NT2/D1 (cell line): ENCODE data around the gene FBXL20.

Experiments
- DNase-seq: peaks from one replicate; pipeline ENCODE4 v3.0.0-alpha.2; 2011; ENCODE audit warnings: low read depth, low spot score
- H3K27me3 ChIP-seq: 2 replicates; pipeline ENCODE4 v1.6.0; 2011; ENCODE audit warnings: mild to moderate bottlenecking; ENCODE audit not compliant: insufficient read length, insufficient read depth
- H3K36me3 ChIP-seq: 2 replicates; pipeline ENCODE4 v1.6.1; 2011; ENCODE audit warnings: mild to moderate bottlenecking, low read length, mixed read lengths; ENCODE audit not compliant: insufficient read depth, insufficient read length
- H3K4me1 ChIP-seq: 2 replicates; pipeline ENCODE4 v1.5.1; 2011; ENCODE audit not compliant: insufficient read depth, insufficient read length
- H3K4me3 ChIP-seq: 2 replicates; pipeline ENCODE4 v1.5.1; 2011; ENCODE audit warnings: low read depth; ENCODE audit not compliant: insufficient read length
- H3K9ac ChIP-seq: 2 replicates; pipeline ENCODE4 v1.6.0; 2011; ENCODE audit warnings: low read depth; ENCODE audit not compliant: insufficient read length
- H3K9me3 ChIP-seq: 2 replicates; pipeline ENCODE4 v1.5.1; 2011; ENCODE audit warnings: mild to moderate bottlenecking, low read length; ENCODE audit not compliant: insufficient read depth
- SUZ12 ChIP-seq: IDR thresholded peaks from 2 replicates; pipeline ENCODE4 v1.6.1; 2011; ENCODE audit not compliant: insufficient read length, insufficient read depth; ENCODE audit errors: extremely low read depth
- YY1 ChIP-seq: IDR thresholded peaks from 2 replicates; pipeline ENCODE4 v1.6.1; 2011; ENCODE audit not compliant: insufficient read length, insufficient read depth
- ZNF274 ChIP-seq: IDR thresholded peaks from 2 replicates; pipeline ENCODE4 v1.6.1; 2011; ENCODE audit warnings: mild to moderate bottlenecking, low read depth, low read length

The FBXL20 gene

GRCh38 chr17:39244600-39245570 is 156.5 kb downstream of the FBXL20 start:
- peak; percentile 81 for DNase-seq
- Histone ChIP-seq H3K36me3 (no peaks in the 10 kb centered on the region), H3K4me1 (peaks cover 10% of the 10 kb centered on the region), H3K9ac (no peak overlapping the region), H3K9me3 (no peaks in the 10 kb centered on the region), H3K4me3 (no peak overlapping the region), H3K27me3 (peaks cover 2% of the 10 kb centered on the region)
- TF ChIP-seq ZNF274 (no peak), YY1 (no peak), SUZ12 (no peak)

DNA sequence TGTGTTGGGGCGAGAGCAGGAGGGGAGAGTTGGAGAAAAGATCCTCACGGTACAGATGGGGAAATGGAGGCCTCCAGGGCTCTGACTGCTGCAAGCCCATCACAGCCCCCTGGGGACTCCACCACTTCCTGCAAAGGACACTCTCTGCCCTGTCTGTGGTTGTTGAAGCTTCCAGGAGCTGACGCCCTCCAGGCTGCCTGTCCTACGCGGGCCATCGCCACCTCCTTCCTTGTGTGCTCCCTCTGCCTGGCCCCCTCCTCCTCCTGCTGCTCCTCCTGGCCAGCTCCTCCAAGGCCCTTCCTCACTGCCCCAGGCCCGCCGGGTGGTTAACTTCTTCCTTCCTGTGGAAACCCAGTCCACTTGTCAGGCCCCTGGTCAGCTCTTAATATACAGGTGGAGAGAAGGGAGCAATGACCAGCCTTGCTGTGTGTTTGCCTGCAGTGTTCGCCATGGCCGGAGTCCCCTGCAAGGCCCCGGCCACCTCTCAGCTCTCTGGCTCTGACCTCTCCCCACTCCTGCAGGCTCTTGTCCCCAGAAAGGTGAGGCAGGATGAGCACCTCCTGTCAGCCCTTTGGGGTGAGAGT is 157.3 kb downstream of the FBXL20 start:
- Histone ChIP-seq H3K4me1 (peaks cover 12% of the 10 kb centered on the region), H3K27me3 (peaks cover 9% of the 10 kb centered on the region), H3K4me3 (no peak overlapping the region), H3K9me3 (no peaks in the 10 kb centered on the region), H3K36me3 (no peaks in the 10 kb centered on the region), H3K9ac (no peak overlapping the region)
- TF ChIP-seq YY1 (no peak), SUZ12 (no peak), ZNF274 (no peak)
- no peak for DNase-seq

- Histone ChIP-seq H3K36me3 (no peaks in the 10 kb centered on the region), H3K9me3 (no peaks in the 10 kb centered on the region), H3K4me1 (peaks cover 12% of the 10 kb centered on the region), H3K9ac (no peak overlapping the region), H3K27me3 (peaks cover 17% of the 10 kb centered on the region), H3K4me3 (no peak overlapping the region)
- no peak for DNase-seq
- TF ChIP-seq SUZ12: no peak
- TF ChIP-seq ZNF274: no peak
- TF ChIP-seq YY1: no peak
Observed at GRCh38 chr17:39243155-39243554, 158.3 kb downstream of the FBXL20 start.

GRCh38 chr17:39240631-39241030 is 160.8 kb downstream of the FBXL20 start:
- H3K27me3 ChIP-seq: peaks cover 25% of the 10 kb centered on the region
- peaks cover 27% of the 10 kb centered on the region for H3K4me1 ChIP-seq
- H3K4me3 ChIP-seq: no peak overlapping the region
- DNase-seq: no peak
- H3K9ac ChIP-seq: no peak overlapping the region
- H3K9me3 ChIP-seq: no peaks in the 10 kb centered on the region
- no peak for TF ChIP-seq SUZ12
- H3K36me3 ChIP-seq: no peaks in the 10 kb centered on the region

GRCh38 chr17:39239640-39240314 is 161.6 kb downstream of the FBXL20 start:
- peaks cover 25% of the 10 kb centered on the region for H3K27me3 ChIP-seq
- no peak for DNase-seq
- TF ChIP-seq YY1 (no peak), ZNF274 (no peak), SUZ12 (no peak)
- H3K36me3 ChIP-seq: no peaks in the 10 kb centered on the region
- no peak overlapping the region for H3K9ac ChIP-seq
- no peak overlapping the region for H3K4me3 ChIP-seq
- no peaks in the 10 kb centered on the region for H3K9me3 ChIP-seq
- peaks cover 25% of the 10 kb centered on the region for H3K4me1 ChIP-seq

DNA sequence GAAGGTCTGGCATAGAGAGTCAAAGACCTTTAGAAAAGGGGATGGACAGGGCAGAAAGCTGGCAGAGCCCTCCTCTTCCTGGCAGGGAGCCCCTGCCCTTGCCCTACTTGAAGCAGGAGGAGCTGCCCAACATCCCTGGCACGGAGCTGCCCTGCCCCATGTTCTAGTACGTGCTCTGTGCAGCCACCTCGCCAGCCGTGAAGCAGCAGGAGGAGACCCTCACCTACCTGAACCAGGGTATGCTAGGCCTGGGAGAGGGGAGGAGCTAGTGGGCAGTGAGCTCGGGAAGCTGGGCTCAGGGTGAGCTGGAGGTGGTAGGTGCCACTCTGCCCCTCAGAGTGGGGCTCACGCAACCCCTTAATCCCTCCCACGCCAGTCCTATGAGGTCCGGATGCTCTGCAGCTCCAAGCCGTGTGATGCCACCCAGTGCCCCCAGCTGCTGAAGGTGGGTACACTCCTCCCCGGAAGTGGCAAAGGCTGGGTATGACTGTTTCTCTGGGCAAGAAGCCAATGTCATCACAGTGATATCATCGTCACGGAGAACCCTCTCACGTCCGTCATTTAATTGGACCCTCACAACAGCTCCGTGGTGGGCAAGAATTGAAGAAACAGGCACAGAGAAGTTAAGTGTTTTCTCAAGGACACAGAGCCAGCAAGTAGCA is 163.0 kb downstream of the FBXL20 start:
- H3K9ac ChIP-seq: no peak overlapping the region
- TF ChIP-seq SUZ12 (no peak), YY1 (no peak), ZNF274 (no peak)
- peaks cover 18% of the 10 kb centered on the region for H3K4me1 ChIP-seq
- no peaks in the 10 kb centered on the region for H3K9me3 ChIP-seq
- H3K27me3 ChIP-seq: peaks cover 25% of the 10 kb centered on the region
- H3K36me3 ChIP-seq: no peaks in the 10 kb centered on the region
- H3K4me3 ChIP-seq: no peak overlapping the region
- no peak for DNase-seq
